GM23248 (cell line): ENCODE measurements around the gene PRDM16.

Experiments used
- EZH2 ChIP-seq: fragments of 200-600 bp; sonication (generic); IDR thresholded peaks from 2 replicates; pipeline ENCODE4 v1.6.1; 2018; ENCODE audit warnings: antibody characterized with exemption, mild to moderate bottlenecking; ENCODE audit not compliant: insufficient read depth, poor library complexity, severe bottlenecking
- EZH2phosphoT487 ChIP-seq: fragments of 200-600 bp; sonication (generic); IDR thresholded peaks from 2 replicates; pipeline ENCODE4 v1.6.1; 2018; ENCODE audit warnings: antibody characterized with exemption, moderate library complexity, mild to moderate bottlenecking, low read depth; ENCODE audit not compliant: insufficient read depth

- TF ChIP-seq EZH2 (no peak), EZH2phosphoT487 (no peak)
Observed at GRCh38 chr1:3429766-3430165, 360.8 kb downstream of the PRDM16 start.
